Neutrophil (primary cell): ENCODE results near the gene LRRIQ1.

Experiments
- H3K27ac ChIP-seq: fragments of 200-600 bp; sonication (generic); 2 replicates; pipeline ENCODE4 v1.5.1; 2016; ENCODE audit warnings: mild to moderate bottlenecking, moderate library complexity
- H3K27me3 ChIP-seq: fragments of 200-600 bp; sonication (generic); 2 replicates; pipeline ENCODE4 v1.6.0; 2016; ENCODE audit warnings: mild to moderate bottlenecking
- H3K36me3 ChIP-seq: fragments of 200-600 bp; sonication (generic); 2 replicates; pipeline ENCODE4 v1.5.1; 2017
- H3K4me1 ChIP-seq, 2 experiments: fragments of 200-600 bp in 1 of 2; sonication (generic) in 1 of 2; 1 replicate in 1 of 2; 2 replicates in 1 of 2; pipeline versions ENCODE4 v1.5.1 to v1.6.1; 2013 to 2016; ENCODE audit warnings: low read depth in 1 of 2, low read length in 1 of 2, mild to moderate bottlenecking in 1 of 2, moderate library complexity in 1 of 2; ENCODE audit not compliant: control insufficient read depth in 1 of 2, insufficient read depth in 1 of 2
- H3K4me3 ChIP-seq, 2 experiments: fragments of 200-600 bp in 1 of 2; sonication (generic) in 1 of 2; 1 replicate in 1 of 2; 2 replicates in 1 of 2; pipeline ENCODE4 v1.5.1; 2013 to 2016; ENCODE audit warnings: low read depth in 1 of 2, low read length in 1 of 2, mild to moderate bottlenecking in 1 of 2, moderate library complexity in 1 of 2
- H3K9me3 ChIP-seq: fragments of 200-600 bp; sonication (generic); 2 replicates; pipeline ENCODE4 v1.5.1; 2016
- TF ChIP-seq, protein P1 (sequence below): fragments of 200-600 bp; sonication (generic); IDR thresholded peaks from 2 replicates; pipeline ENCODE4 v1.5.1; 2016; ENCODE audit warnings: antibody characterized with exemption

LRRIQ1 gene

DNA sequence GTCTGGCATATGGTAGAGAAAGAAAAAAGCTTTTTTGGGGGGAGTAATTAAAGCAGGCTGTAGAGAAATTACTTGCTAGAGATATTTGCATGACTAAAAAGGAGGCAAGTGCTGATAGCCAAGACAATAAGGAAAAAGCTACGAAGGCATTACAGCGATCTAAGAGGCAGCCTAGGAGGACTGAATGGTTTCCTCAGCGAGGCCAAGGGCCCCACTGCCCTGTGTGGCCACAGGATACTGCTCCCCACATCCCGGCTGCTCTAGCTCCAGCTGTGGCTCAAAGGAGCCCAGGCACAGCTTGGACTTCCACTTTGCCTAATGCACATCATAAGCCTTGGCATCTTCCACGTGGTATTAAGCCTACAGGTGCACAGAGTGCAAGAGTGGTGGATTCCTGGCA, 53.6 kb downstream of the LRRIQ1 start:
- TF ChIP-seq, protein P1, sequence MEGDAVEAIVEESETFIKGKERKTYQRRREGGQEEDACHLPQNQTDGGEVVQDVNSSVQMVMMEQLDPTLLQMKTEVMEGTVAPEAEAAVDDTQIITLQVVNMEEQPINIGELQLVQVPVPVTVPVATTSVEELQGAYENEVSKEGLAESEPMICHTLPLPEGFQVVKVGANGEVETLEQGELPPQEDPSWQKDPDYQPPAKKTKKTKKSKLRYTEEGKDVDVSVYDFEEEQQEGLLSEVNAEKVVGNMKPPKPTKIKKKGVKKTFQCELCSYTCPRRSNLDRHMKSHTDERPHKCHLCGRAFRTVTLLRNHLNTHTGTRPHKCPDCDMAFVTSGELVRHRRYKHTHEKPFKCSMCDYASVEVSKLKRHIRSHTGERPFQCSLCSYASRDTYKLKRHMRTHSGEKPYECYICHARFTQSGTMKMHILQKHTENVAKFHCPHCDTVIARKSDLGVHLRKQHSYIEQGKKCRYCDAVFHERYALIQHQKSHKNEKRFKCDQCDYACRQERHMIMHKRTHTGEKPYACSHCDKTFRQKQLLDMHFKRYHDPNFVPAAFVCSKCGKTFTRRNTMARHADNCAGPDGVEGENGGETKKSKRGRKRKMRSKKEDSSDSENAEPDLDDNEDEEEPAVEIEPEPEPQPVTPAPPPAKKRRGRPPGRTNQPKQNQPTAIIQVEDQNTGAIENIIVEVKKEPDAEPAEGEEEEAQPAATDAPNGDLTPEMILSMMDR = no peak
- Histone ChIP-seq H3K9me3 (no peaks in the 10 kb centered on the region), H3K36me3 (no peaks in the 10 kb centered on the region)

GRCh38 chr12:85092814-85093370, 56.7 kb downstream of the LRRIQ1 start:
- TF ChIP-seq, protein P1 = no peak
- no peaks in the 10 kb centered on the region for H3K27me3 ChIP-seq

More for the DNA sequence above, 53.6 kb downstream of the LRRIQ1 start:
- Histone ChIP-seq H3K4me3 (no peak overlapping the region), H3K27me3 (no peaks in the 10 kb centered on the region), H3K4me1 (no peaks in the 10 kb centered on the region), H3K27ac (no peak overlapping the region)

GRCh38 chr12:85095501-85095900, 59.4 kb downstream of the LRRIQ1 start:
- H3K4me3 ChIP-seq = no peak overlapping the region
- TF ChIP-seq, protein P1 = no peak

More at GRCh38 chr12:85092814-85093370, 56.7 kb downstream of the LRRIQ1 start:
- Histone ChIP-seq H3K36me3 (no peaks in the 10 kb centered on the region), H3K4me1 (no peaks in the 10 kb centered on the region), H3K4me3 (no peak overlapping the region), H3K27ac (no peak overlapping the region), H3K9me3 (no peaks in the 10 kb centered on the region)

GRCh38 chr12:85130646-85131045, 94.5 kb downstream of the LRRIQ1 start:
- no peak overlapping the region for H3K27ac ChIP-seq
- H3K4me1 ChIP-seq = no peaks in the 10 kb centered on the region
- H3K4me3 ChIP-seq = no peak overlapping the region
- H3K27me3 ChIP-seq = no peaks in the 10 kb centered on the region
- TF ChIP-seq, protein P1 = no peak
- H3K36me3 ChIP-seq = no peaks in the 10 kb centered on the region
- no peaks in the 10 kb centered on the region for H3K9me3 ChIP-seq

More at GRCh38 chr12:85095501-85095900, 59.4 kb downstream of the LRRIQ1 start:
- H3K27ac ChIP-seq = no peak overlapping the region
- no peaks in the 10 kb centered on the region for H3K36me3 ChIP-seq
- no peaks in the 10 kb centered on the region for H3K27me3 ChIP-seq
- no peaks in the 10 kb centered on the region for H3K4me1 ChIP-seq
- no peaks in the 10 kb centered on the region for H3K9me3 ChIP-seq

DNA sequence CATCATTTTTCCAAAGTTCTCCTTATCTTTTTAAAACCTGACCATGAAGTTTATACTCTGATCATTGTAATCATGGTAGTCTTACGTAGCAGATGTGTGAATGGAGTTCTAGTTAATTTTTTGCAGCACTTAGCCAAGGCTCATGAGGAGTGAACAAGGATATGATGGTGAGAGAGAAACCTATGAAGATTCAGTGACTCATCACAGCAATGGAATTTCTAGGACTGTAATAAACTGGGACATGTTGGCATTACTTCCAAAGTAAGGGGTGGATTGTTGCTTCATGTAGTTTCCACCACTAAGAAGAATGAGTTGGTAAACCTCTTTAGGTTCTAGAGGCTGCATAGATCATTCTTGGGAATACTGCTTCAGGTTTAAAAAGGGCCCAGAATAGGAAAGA, 102.7 kb downstream of the LRRIQ1 start:
- Histone ChIP-seq H3K36me3 (no peaks in the 10 kb centered on the region), H3K27ac (no peak overlapping the region), H3K4me3 (no peak overlapping the region), H3K9me3 (no peaks in the 10 kb centered on the region), H3K27me3 (no peaks in the 10 kb centered on the region), H3K4me1 (no peaks in the 10 kb centered on the region)
- TF ChIP-seq, protein P1 = no peak
